CD14-positive monocyte (primary cell): Measurements from ENCODE around the gene PMFBP1. TPM values are rescaled to one million over a fixed set of nuclear protein-coding genes. Genes with fewer than 3 reads are reported as not detected.

Experiments used
- DNase-seq, 3 donors: peaks; one replicate each; pipeline ENCODE4 v3.0.0-alpha.2; 2011 to 2022
- H2AFZ ChIP-seq: 2 replicates; pipeline ENCODE4 v1.6.0; 2012; ENCODE audit warnings: mild to moderate bottlenecking, low read depth, low read length, inconsistent platforms; ENCODE audit not compliant: insufficient read depth, poor library complexity, severe bottlenecking
- H3K27ac ChIP-seq, 2 donors: 1 replicate in 1 of 2; 2 replicates in 1 of 2; pipeline ENCODE4 v1.5.1; 2012 to 2013; ENCODE audit warnings: low read length in 2 of 2, control low read depth in 1 of 2, inconsistent platforms in 1 of 2, low read depth in 1 of 2, mild to moderate bottlenecking in 1 of 2
- H3K27me3 ChIP-seq, 2 donors: one replicate each; pipeline versions ENCODE4 v1.6.0 to v1.6.1; 2011 to 2013; ENCODE audit warnings: low read length in 2 of 2; ENCODE audit not compliant: control insufficient read depth in 2 of 2, insufficient read depth in 2 of 2
- H3K36me3 ChIP-seq, 2 donors: replicated peaks in 1 of 2; 1 replicate in 1 of 2; 2 replicates in 1 of 2; pipeline versions ENCODE4 v1.5.1 to v1.6.1; 2012 to 2013; ENCODE audit warnings: low read length in 2 of 2, control low read depth in 1 of 2, inconsistent platforms in 1 of 2, mild to moderate bottlenecking in 1 of 2; ENCODE audit not compliant: insufficient read depth in 2 of 2, control insufficient read depth in 1 of 2
- H3K4me1 ChIP-seq, 2 donors: 1 replicate in 1 of 2; 2 replicates in 1 of 2; pipeline versions ENCODE4 v1.5.1 to v1.6.1; 2012 to 2013; ENCODE audit warnings: low read length in 2 of 2, control low read depth in 1 of 2, inconsistent platforms in 1 of 2, mild to moderate bottlenecking in 1 of 2, moderate library complexity in 1 of 2; ENCODE audit not compliant: insufficient read depth in 2 of 2, control insufficient read depth in 1 of 2
- H3K4me2 ChIP-seq: replicated peaks from 2 replicates; pipeline ENCODE3; 2012; ENCODE audit warnings: low read length, moderate library complexity, mild to moderate bottlenecking; ENCODE audit not compliant: poor library complexity, severe bottlenecking; ENCODE audit errors: extremely low read depth
- H3K4me3 ChIP-seq, 3 experiments: fragments of 200-600 bp in 1 of 3; sonication (generic) in 1 of 3; replicated peaks in 1 of 3; 1 replicate in 2 of 3; 2 replicates in 1 of 3; pipeline ENCODE4 v1.5.1; 2011 to 2013; ENCODE audit warnings: low read length in 3 of 3, mild to moderate bottlenecking in 3 of 3, control low read depth in 2 of 3, low read depth in 2 of 3, inconsistent platforms in 1 of 3, moderate library complexity in 1 of 3
- H3K79me2 ChIP-seq: 2 replicates; pipeline ENCODE4 v1.6.0; 2012; ENCODE audit warnings: mild to moderate bottlenecking, control low read depth, inconsistent platforms, low read length, moderate library complexity; ENCODE audit not compliant: insufficient read depth
- H3K9ac ChIP-seq: 2 replicates; pipeline ENCODE4 v1.6.0; 2017; ENCODE audit warnings: low read length, mild to moderate bottlenecking; ENCODE audit not compliant: insufficient read depth, poor library complexity, severe bottlenecking
- H3K9me3 ChIP-seq, 2 donors: replicated peaks in 1 of 2; 1 replicate in 1 of 2; 2 replicates in 1 of 2; pipeline versions ENCODE4 v1.5.1 to v1.6.1; 2012 to 2013; ENCODE audit warnings: low read length in 2 of 2, control low read depth in 1 of 2; ENCODE audit not compliant: control insufficient read depth in 1 of 2, insufficient read depth in 1 of 2
- H4K20me1 ChIP-seq: 2 replicates; pipeline ENCODE4 v1.6.0; 2012; ENCODE audit warnings: mild to moderate bottlenecking, low read length, control low read depth, moderate library complexity; ENCODE audit not compliant: insufficient read depth
- H3K27ac Mint-ChIP-seq, 7 donors: one replicate each; pipeline ENCODE4 v1.8.0; 2020; ENCODE audit warnings: mild to moderate bottlenecking in 7 of 7, mixed read lengths in 7 of 7, moderate library complexity in 6 of 7, inconsistent platforms in 2 of 7
- H3K27me3 Mint-ChIP-seq, 3 donors: one replicate each; pipeline ENCODE4 v1.8.0; 2021 to 2022; ENCODE audit warnings: low read depth in 3 of 3, mild to moderate bottlenecking in 3 of 3, mixed read lengths in 3 of 3, moderate library complexity in 3 of 3, inconsistent platforms in 1 of 3
- H3K36me3 Mint-ChIP-seq, 2 donors: one replicate each; pipeline ENCODE4 v1.8.0; 2020; ENCODE audit warnings: mixed read lengths in 2 of 2, inconsistent platforms in 1 of 2, mild to moderate bottlenecking in 1 of 2
- H3K4me1 Mint-ChIP-seq: one replicate; pipeline ENCODE4 v1.8.0; 2020; ENCODE audit warnings: mild to moderate bottlenecking, mixed read lengths
- H3K4me3 Mint-ChIP-seq, 2 donors: one replicate each; pipeline ENCODE4 v1.8.0; 2020; ENCODE audit warnings: mild to moderate bottlenecking in 2 of 2, mixed read lengths in 2 of 2, moderate library complexity in 1 of 2
- H3K9me3 Mint-ChIP-seq, 7 donors: one replicate each; pipeline ENCODE4 v1.8.0; 2020 to 2022; ENCODE audit warnings: mixed read lengths in 7 of 7, mild to moderate bottlenecking in 6 of 7, moderate library complexity in 6 of 7, inconsistent platforms in 2 of 7
- CTCF ChIP-seq: fragments of 200-600 bp; IDR thresholded peaks from one replicate; pipeline ENCODE4 v1.8.0; 2022; ENCODE audit warnings: antibody characterized with exemption, mild to moderate bottlenecking
- WGBS: methylation state at CpG from one replicate; pipeline ENCODE4 v1.1.5; 2013; ENCODE audit warnings: missing lambda C conversion rate; ENCODE audit not compliant: insufficient coverage; 5-methylcytosine and 5-hydroxymethylcytosine counted together
- intact Hi-C, 2 donors: fragments of 100-400 bp; cut with micrococcal nuclease; formaldehyde crosslinking; loops; one replicate each; pipeline versions ENCODE4 v1.15.0 to v1.15.1; 2023
- polyA plus RNA-seq, 3 donors: library from polyadenylated mRNA; depleted of rRNA in 1 of 3; unstranded in 2 of 3; stranded (reverse) in 1 of 3; fragments of 300-500 nt in 2 of 3; fragments of >200 nt in 1 of 3; fragmentation: Illumina TruSeq in 2 of 3; gene quantifications; 1 replicate in 2 of 3; 2 replicates in 1 of 3; pipeline ENCODE4 v1.2.3, GENCODE V29; 2012 to 2021

PMFBP1 gene
- polyA plus RNA-seq, 3 donors, result 0.15 to 0.87 (median 0.18) TPM

DNA sequence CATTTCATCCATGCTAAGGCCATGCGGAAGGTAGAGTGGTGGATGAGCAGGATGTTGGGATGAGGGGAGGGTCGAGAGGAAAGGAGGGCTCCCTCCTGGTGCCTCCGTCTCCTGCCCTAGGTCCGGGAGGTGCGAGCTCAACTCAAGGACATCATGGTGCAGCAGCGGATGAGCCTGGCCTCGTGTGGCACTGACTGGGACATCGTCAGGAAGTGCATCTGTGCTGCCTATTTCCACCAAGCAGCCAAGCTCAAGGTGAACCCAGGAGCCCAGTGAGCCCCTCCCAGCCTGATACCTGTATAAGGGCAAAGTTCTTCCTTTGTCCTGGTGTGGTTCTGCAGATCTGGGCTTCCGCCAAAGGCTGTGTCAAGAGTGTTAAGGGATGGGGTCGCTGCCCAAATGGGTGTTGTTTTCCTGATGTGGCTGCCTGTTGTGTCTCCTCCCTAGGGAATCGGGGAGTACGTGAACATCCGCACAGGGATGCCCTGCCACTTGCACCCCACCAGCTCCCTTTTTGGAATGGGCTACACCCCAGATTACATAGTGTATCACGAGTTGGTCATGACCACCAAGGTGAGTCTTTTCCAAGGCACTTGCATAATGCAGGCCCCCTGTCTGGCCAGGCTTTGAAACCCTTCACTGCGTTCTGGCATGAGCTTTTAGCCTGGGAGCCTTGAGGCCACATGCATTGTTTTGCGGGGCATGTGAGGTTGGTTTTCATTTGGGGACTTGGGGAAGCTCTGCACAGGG, 63.4 kb downstream of the PMFBP1 start:
- H3K27me3 Mint-ChIP-seq, result peaks cover 0 to under 1% (median 0%) of the 10 kb centered on the region in 3 donors
- no peaks in the 10 kb centered on the region for H3K9me3 Mint-ChIP-seq
- Histone ChIP-seq H3K27ac (no peak overlapping the region), H3K4me1 (no peaks in the 10 kb centered on the region), H3K9me3 (no peaks in the 10 kb centered on the region), H3K4me2 (no peak overlapping the region), H3K79me2 (no peaks in the 10 kb centered on the region), H3K4me3 (no peak overlapping the region), H3K9ac (no peak overlapping the region), H4K20me1 (no peaks in the 10 kb centered on the region), H2AFZ (no peak overlapping the region), H3K36me3 (peaks cover 99 to 100% of the 10 kb centered on the region in 2 donors), H3K27me3 (no peaks in the 10 kb centered on the region)
- no peak for TF ChIP-seq CTCF
- intact Hi-C loops, result no loop called here
- H3K27ac Mint-ChIP-seq, result no peak overlapping the region
- no peak overlapping the region for H3K4me3 Mint-ChIP-seq
- H3K4me1 Mint-ChIP-seq, result no peaks in the 10 kb centered on the region
- WGBS, result 94% methylated on average over 16 of the region's 16 CpGs
- H3K36me3 Mint-ChIP-seq, result peaks cover 100% of the 10 kb centered on the region in 2 donors
- no peak for DNase-seq

- peaks cover 0 to 2% (median 0%) of the 10 kb centered on the region in 3 donors for H3K27me3 Mint-ChIP-seq
- Histone ChIP-seq H3K36me3 (peaks cover 99 to 100% of the 10 kb centered on the region in 2 donors), H3K4me1 (no peaks in the 10 kb centered on the region), H3K27ac (no peak overlapping the region), H3K4me2 (no peak overlapping the region), H3K79me2 (no peaks in the 10 kb centered on the region), H3K4me3 (no peak overlapping the region), H3K27me3 (no peaks in the 10 kb centered on the region), H4K20me1 (no peaks in the 10 kb centered on the region), H3K9me3 (no peaks in the 10 kb centered on the region), H2AFZ (no peak overlapping the region), H3K9ac (no peak overlapping the region)
- intact Hi-C loops, result no loop called here
- no peaks in the 10 kb centered on the region for H3K9me3 Mint-ChIP-seq
- H3K4me3 Mint-ChIP-seq, result no peak overlapping the region
- DNase-seq, result no peak
- no peaks in the 10 kb centered on the region for H3K4me1 Mint-ChIP-seq
- peaks cover 100% of the 10 kb centered on the region in 2 donors for H3K36me3 Mint-ChIP-seq
- no peak for TF ChIP-seq CTCF
- 96% methylated on average over 17 of the region's 17 CpGs for WGBS
- H3K27ac Mint-ChIP-seq, result no peak overlapping the region
Observed at GRCh38 chr16:72107371-72107770, 64.6 kb downstream of the PMFBP1 start.
